Activated CD8-positive, alpha-beta T cell treated with anti-CD3 and anti-CD28 coated beads, Interleukin-2, amount 10 ng/mL, durations not matched to agents 7 days and 5 days (primary cell): ENCODE measurements around the gene USP44. TPM values are rescaled to one million over a fixed set of nuclear protein-coding genes. Genes with fewer than 3 reads are reported as not detected.
"Not testable (repeated sequence)": the region's sequence is repeated elsewhere in the genome, so short reads cannot be mapped to it uniquely, and the experiment has no call there.

Experiments used
- ATAC-seq: fragments of 150-1000 bp; cut with Tn5 transposase; one replicate; pipeline ENCODE4 v1.10.0; 2021; ENCODE audit warnings: moderate library complexity
- CTCF ChIA-PET: fragments of 350-600 bp; sonication (Branson Sonifier 250); formaldehyde crosslinking; loops from one replicate; lab custom pipeline; 2021; ENCODE audit warnings: antibody characterized with exemption; lab: Charles Lee
- POLR2A ChIA-PET: fragments of 350-600 bp; sonication (Branson Sonifier 250); formaldehyde crosslinking; loops from one replicate; lab custom pipeline; 2021; ENCODE audit warnings: antibody characterized with exemption; lab: Charles Lee
- DNase-seq: peaks from one replicate; pipeline ENCODE4 v3.0.0-alpha.2; 2020
- H3K27ac Mint-ChIP-seq: one replicate; pipeline ENCODE4 v1.8.0; 2021; ENCODE audit warnings: mild to moderate bottlenecking, mixed read lengths
- H3K27me3 Mint-ChIP-seq: one replicate; pipeline ENCODE4 v1.8.0; 2021; ENCODE audit warnings: low read depth, mixed read lengths
- H3K36me3 Mint-ChIP-seq: one replicate; pipeline ENCODE4 v1.8.0; 2021; ENCODE audit warnings: low read depth, mixed read lengths
- H3K4me1 Mint-ChIP-seq: one replicate; pipeline ENCODE4 v1.8.0; 2021; ENCODE audit warnings: low read depth, mixed read lengths
- H3K4me3 Mint-ChIP-seq: one replicate; pipeline ENCODE4 v1.8.0; 2021; ENCODE audit warnings: mild to moderate bottlenecking, mixed read lengths
- H3K9me3 Mint-ChIP-seq: one replicate; pipeline ENCODE4 v1.8.0; 2022; ENCODE audit warnings: mixed read lengths; ENCODE audit not compliant: insufficient read depth
- total RNA-seq, 2 experiments: library from RNA; stranded (reverse); gene quantifications; one replicate each; pipeline ENCODE4 v1.2.3, GENCODE V29; 2021

The USP44 gene
- total RNA-seq, 2 experiments from 2014 or later: 17.1 to 18.9 TPM

- Mint-ChIP-seq H3K27ac (no peak overlapping the region), H3K27me3 (peaks cover 2% of the 10 kb centered on the region), H3K9me3 (no peaks in the 10 kb centered on the region), H3K4me1 (peaks cover 21% of the 10 kb centered on the region), H3K36me3 (no peaks in the 10 kb centered on the region), H3K4me3 (no peak overlapping the region)
- ATAC-seq: no peak
- CTCF ChIA-PET: interaction anchor here (1.1 to 1.3 kb wide), 2 partner anchors 25 to 40 kb away, joined by 3 read pairs; no protein-coding TSS in a partner anchor
- POLR2A ChIA-PET: no interaction called here
- DNase-seq: no peak
Measured at GRCh38 chr12:95573951-95574576, 22.8 kb upstream of the USP44 start.

- H3K9me3 Mint-ChIP-seq: no peaks in the 10 kb centered on the region
- H3K27me3 Mint-ChIP-seq: peaks cover 2% of the 10 kb centered on the region
- H3K27ac Mint-ChIP-seq: peak overlapping the region; percentile 49
- no peaks in the 10 kb centered on the region for H3K36me3 Mint-ChIP-seq
- DNase-seq (no peak), ATAC-seq (no peak)
- H3K4me3 Mint-ChIP-seq: no peak overlapping the region
- POLR2A ChIA-PET: interaction anchor here (1.0 to 1.5 kb wide), 2 partner anchors 19 to 23 kb away, joined by 3 to 4 read pairs; no protein-coding TSS in a partner anchor
- peaks cover 24% of the 10 kb centered on the region for H3K4me1 Mint-ChIP-seq
- CTCF ChIA-PET: interaction anchor here (1.3 to 1.4 kb wide), 2 partner anchors 17 to 37 kb away, joined by 3 to 6 read pairs; no protein-coding TSS in a partner anchor
Measured at GRCh38 chr12:95571369-95571768, 20.1 kb upstream of the USP44 start.

DNA sequence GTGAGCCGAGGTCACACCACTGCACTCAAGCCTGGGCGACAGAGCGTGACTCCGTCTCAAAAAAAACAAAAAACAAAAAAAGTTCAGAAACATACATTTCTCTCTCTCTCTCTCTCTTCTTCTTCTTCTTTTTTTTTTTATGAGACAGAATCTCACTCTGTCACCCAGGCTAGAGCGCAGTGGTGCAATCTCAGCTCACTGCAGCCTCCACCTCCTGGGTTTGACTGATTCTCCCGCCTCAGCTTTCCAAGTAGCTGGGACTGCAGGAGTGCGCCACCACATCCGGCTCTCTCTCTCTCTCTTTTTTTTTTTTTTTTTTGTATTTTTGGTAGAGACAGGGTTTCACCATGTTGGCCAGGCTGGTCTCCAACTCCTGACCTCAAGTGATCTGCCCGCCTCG is 16.8 kb upstream of the USP44 start:
- H3K36me3 Mint-ChIP-seq, H3K4me3 Mint-ChIP-seq, DNase-seq, H3K27me3 Mint-ChIP-seq, CTCF ChIA-PET, POLR2A ChIA-PET, H3K9me3 Mint-ChIP-seq, H3K27ac Mint-ChIP-seq, ATAC-seq: not testable (repeated sequence)
- peaks cover 14% of the 10 kb centered on the region for H3K4me1 Mint-ChIP-seq

DNA sequence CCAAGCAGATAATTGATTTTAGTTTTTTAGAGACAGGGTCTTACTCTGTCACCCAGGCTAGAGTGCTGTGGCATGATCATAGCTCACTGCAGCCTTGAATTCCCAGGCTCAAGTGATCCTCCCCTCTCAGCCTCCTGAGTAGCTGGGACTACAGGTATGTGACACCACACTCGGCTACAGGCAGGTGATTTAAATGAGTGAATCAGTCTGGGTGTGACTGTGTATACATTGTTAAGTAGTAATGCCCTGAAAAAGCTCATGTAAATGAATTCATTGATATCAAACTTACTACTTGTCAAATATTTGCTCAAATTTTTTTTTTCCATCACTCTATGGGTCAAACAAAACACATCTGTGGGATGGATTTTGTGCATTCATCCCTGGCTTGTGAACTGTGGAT is 6.3 kb upstream of the USP44 start:
- ATAC-seq (no peak), DNase-seq (no peak)
- no peak overlapping the region for H3K27ac Mint-ChIP-seq
- no peaks in the 10 kb centered on the region for H3K9me3 Mint-ChIP-seq
- ChIA-PET CTCF (no interaction called here), POLR2A (interaction anchor here (0.6 kb wide), 1 partner anchor 15 kb away, joined by 6 read pairs; no protein-coding TSS in a partner anchor)
- no peaks in the 10 kb centered on the region for H3K36me3 Mint-ChIP-seq
- peaks cover 26% of the 10 kb centered on the region for H3K4me1 Mint-ChIP-seq
- no peaks in the 10 kb centered on the region for H3K27me3 Mint-ChIP-seq
- no peak overlapping the region for H3K4me3 Mint-ChIP-seq

GRCh38 chr12:95554532-95555071 is 3.3 kb upstream of the USP44 start:
- Mint-ChIP-seq H3K4me1 (peaks cover 41% of the 10 kb centered on the region), H3K27ac (peak overlapping the region; percentile 33), H3K36me3 (peaks cover 8% of the 10 kb centered on the region), H3K9me3 (no peaks in the 10 kb centered on the region), H3K4me3 (no peak overlapping the region), H3K27me3 (no peaks in the 10 kb centered on the region)
- DNase-seq (no peak), ATAC-seq (peak; percentile 19)
- ChIA-PET POLR2A (interaction anchor here (1.1 kb wide), 1 partner anchor 15 kb away, joined by 3 read pairs; no protein-coding TSS in a partner anchor), CTCF (interaction anchor here (0.9 to 1.9 kb wide), 4 partner anchors 11 to 514 kb away, joined by 3 to 9 read pairs (median 3); no protein-coding TSS in a partner anchor)

GRCh38 chr12:95553197-95553943 is 2.1 kb upstream of the USP44 start:
- peak; percentile 49 for DNase-seq
- Mint-ChIP-seq H3K27me3 (no peaks in the 10 kb centered on the region), H3K9me3 (no peaks in the 10 kb centered on the region), H3K36me3 (peaks cover 15% of the 10 kb centered on the region), H3K27ac (peak overlapping the region; percentile 94), H3K4me1 (peaks cover 49% of the 10 kb centered on the region), H3K4me3 (peak overlapping the region; percentile 83)
- ChIA-PET CTCF (interaction anchor here (1.9 kb wide), 1 partner anchor 19 kb away, joined by 9 read pairs; no protein-coding TSS in a partner anchor), POLR2A (interaction anchor here (0.6 to 1.7 kb wide), 4 partner anchors 14 to 478 kb away, joined by 3 to 8 read pairs (median 4); partner anchors contain the start of gene METAP2)
- peak; percentile 28 for ATAC-seq

GRCh38 chr12:95551913-95552516 is 739 bp upstream of the USP44 start:
- H3K4me1 Mint-ChIP-seq: peaks cover 59% of the 10 kb centered on the region
- no peaks in the 10 kb centered on the region for H3K9me3 Mint-ChIP-seq
- ATAC-seq (no peak), DNase-seq (no peak)
- peak overlapping the region; percentile 94 for H3K27ac Mint-ChIP-seq
- CTCF ChIA-PET: no interaction called here
- H3K36me3 Mint-ChIP-seq: peaks cover 15% of the 10 kb centered on the region
- peak overlapping the region; percentile 83 for H3K4me3 Mint-ChIP-seq
- peaks cover 5% of the 10 kb centered on the region for H3K27me3 Mint-ChIP-seq
- POLR2A ChIA-PET: interaction anchor here (0.6 to 1.7 kb wide), 4 partner anchors 9 to 910 kb away, joined by 3 to 8 read pairs (median 4); partner anchors contain the start of gene METAP2

- CTCF ChIA-PET: interaction anchor here (0.6 kb wide), 1 partner anchor 24 kb away, joined by 3 read pairs; no protein-coding TSS in a partner anchor
- H3K27me3 Mint-ChIP-seq: peaks cover 7% of the 10 kb centered on the region
- peaks cover 15% of the 10 kb centered on the region for H3K36me3 Mint-ChIP-seq
- peaks cover 59% of the 10 kb centered on the region for H3K4me1 Mint-ChIP-seq
- DNase-seq (no peak), ATAC-seq (no peak)
- peak overlapping the region; percentile 87 for H3K27ac Mint-ChIP-seq
- peak overlapping the region; percentile 85 for H3K4me3 Mint-ChIP-seq
- POLR2A ChIA-PET: no interaction called here
- no peaks in the 10 kb centered on the region for H3K9me3 Mint-ChIP-seq
Measured at GRCh38 chr12:95549392-95550084, 1.7 kb downstream of the USP44 start.

- Mint-ChIP-seq H3K4me3 (peak overlapping the region; percentile 85), H3K4me1 (peaks cover 52% of the 10 kb centered on the region), H3K27me3 (peaks cover 7% of the 10 kb centered on the region), H3K36me3 (peaks cover 15% of the 10 kb centered on the region), H3K27ac (peak overlapping the region; percentile 87), H3K9me3 (no peaks in the 10 kb centered on the region)
- ChIA-PET POLR2A (interaction anchor here (1.2 to 1.5 kb wide), 3 partner anchors 9 to 23 kb away, joined by 3 to 4 read pairs (median 4); no protein-coding TSS in a partner anchor), CTCF (interaction anchor here (0.6 kb wide), 1 partner anchor 25 kb away, joined by 3 read pairs; no protein-coding TSS in a partner anchor)
- peak; percentile 73 for ATAC-seq
- DNase-seq: peak; percentile 70
Measured at GRCh38 chr12:95548539-95549391, 2.5 kb downstream of the USP44 start.

- H3K36me3 Mint-ChIP-seq: peaks cover 15% of the 10 kb centered on the region
- ChIA-PET CTCF (interaction anchor here (1.1 to 1.7 kb wide), 3 partner anchors 9 to 16 kb away, joined by 3 to 16 read pairs (median 3); no protein-coding TSS in a partner anchor), POLR2A (interaction anchor here (1.1 to 1.5 kb wide), 4 partner anchors 8 to 74 kb away, joined by 3 to 4 read pairs (median 4); partner anchors contain the start of gene METAP2)
- peaks cover 7% of the 10 kb centered on the region for H3K27me3 Mint-ChIP-seq
- H3K4me3 Mint-ChIP-seq: peak overlapping the region; percentile 85
- DNase-seq (peak; percentile 40), ATAC-seq (peak; percentile 44)
- H3K27ac Mint-ChIP-seq: peak overlapping the region; percentile 87
- H3K4me1 Mint-ChIP-seq: peaks cover 46% of the 10 kb centered on the region
- H3K9me3 Mint-ChIP-seq: no peaks in the 10 kb centered on the region
Measured at GRCh38 chr12:95548056-95548538, 3.2 kb downstream of the USP44 start.
